ENCODE measurements around the gene CTRL. TPM values are rescaled to one million over a fixed set of nuclear protein-coding genes. Genes with fewer than 3 reads are reported as not detected.

The CTRL gene
- total RNA-seq, 2 experiments from 2014 or later: 5.5 TPM

DNA sequence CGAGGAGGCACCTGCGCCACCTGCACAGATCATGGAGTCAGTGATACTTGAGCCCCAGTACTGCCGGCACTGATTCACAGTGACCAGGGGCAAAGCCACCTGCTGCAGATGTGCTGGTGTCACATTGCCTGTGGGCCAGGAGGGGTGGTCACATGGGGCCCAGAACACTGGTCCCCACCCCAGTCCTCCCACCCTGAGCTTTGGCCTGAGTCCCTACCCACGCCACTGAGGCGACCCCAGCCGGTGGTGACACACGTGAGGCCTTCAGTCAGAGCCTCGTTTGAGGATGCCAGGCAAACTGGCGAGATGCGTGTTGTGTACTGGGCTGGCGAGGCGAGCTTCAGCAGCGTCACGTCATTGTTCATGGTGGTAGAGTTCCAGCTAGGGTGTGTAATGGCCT, 1.5 kb downstream of the CTRL start:
- Mint-ChIP-seq H3K27me3 (ENCODE audit: low read depth) (no peaks in the 10 kb centered on the region), H3K36me3 (ENCODE audit: low read depth) (peaks cover 36% of the 10 kb centered on the region), H3K4me1 (ENCODE audit: low read depth) (peaks cover 17% of the 10 kb centered on the region), H3K9me3 (ENCODE audit: insufficient read depth) (no peaks in the 10 kb centered on the region), H3K4me3 (no peak overlapping the region), H3K27ac (peak overlapping the region; percentile 55)
- DNase-seq (no peak), ATAC-seq (no peak)
- ChIA-PET POLR2A (interaction anchor here (1.7 kb wide), 1 partner anchor 9 kb away, joined by 5 read pairs; no protein-coding TSS in a partner anchor), CTCF (interaction anchor here (1.4 to 2.8 kb wide), 2 partner anchors 47 to 409 kb away, joined by 3 to 16 read pairs; partner anchors contain the start of gene NRN1L)

DNA sequence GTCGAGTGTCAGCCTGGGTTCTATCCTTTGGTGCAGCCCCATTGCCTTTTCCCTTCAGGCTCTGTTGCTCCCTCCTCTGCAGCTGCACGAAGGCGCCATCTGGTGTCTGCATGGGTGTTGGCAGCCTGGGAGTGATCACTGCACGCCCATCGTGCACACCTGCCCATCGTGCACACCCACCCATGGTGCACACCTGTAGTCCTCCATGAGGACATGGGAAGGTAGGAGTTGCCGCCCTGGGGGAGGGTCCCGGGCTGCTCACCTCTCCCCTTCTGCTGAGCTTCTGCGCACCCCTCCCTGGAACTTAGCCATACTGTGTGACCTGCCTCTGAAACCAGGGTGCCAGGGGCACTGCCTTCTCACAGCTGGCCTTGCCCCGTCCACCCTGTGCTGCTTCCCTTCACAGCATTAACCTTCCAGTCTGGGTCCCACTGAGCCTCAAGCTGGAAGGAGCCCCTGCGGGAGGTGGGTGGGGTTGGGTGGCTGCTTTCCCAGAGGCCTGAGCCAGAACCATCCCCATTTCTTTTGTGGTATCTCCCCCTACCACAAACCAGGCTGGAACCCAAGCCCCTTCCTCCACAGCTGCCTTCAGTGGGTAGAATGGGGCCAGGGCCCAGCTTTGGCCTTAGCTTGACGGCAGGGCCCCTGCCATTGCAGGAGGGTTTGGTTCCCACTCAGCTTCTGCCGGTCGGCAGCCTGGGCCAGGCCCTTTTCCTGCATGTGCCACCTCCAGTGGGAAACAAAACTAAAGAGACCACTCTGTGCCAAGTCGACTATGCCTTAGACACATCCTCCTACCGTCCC, 2.9 kb downstream of the CTRL start:
- POLR2A ChIA-PET: interaction anchor here (0.9 to 1.5 kb wide), 2 partner anchors 43 to 123 kb away, joined by 3 read pairs; no protein-coding TSS in a partner anchor
- peak; percentile 86 for ATAC-seq
- peaks cover 22% of the 10 kb centered on the region for H3K36me3 Mint-ChIP-seq (ENCODE audit: low read depth)

DNA sequence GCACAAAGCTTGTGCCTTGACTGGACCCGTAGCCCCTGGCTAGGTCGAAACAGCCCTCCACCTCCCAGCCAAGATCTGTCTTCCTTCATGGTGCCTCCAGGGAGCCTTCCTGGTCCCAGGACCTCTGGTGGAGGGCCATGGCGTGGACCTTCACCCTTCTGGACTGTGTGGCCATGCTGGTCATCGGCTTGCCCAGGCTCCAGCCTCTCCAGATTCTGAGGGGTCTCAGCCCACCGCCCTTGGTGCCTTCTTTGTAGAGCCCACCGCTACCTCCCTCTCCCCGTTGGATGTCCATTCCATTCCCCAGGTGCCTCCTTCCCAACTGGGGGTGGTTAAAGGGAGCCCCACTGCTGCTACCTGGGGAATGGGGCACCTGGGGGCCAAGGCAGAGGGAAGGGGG, 3.5 kb downstream of the CTRL start:
- no peak overlapping the region for H3K4me3 Mint-ChIP-seq
- H3K9me3 Mint-ChIP-seq (ENCODE audit: insufficient read depth): no peaks in the 10 kb centered on the region
- ATAC-seq: no peak
- POLR2A ChIA-PET: interaction anchor here (0.9 to 1.5 kb wide), 2 partner anchors 42 to 123 kb away, joined by 3 read pairs; no protein-coding TSS in a partner anchor
- no peak for DNase-seq
- peaks cover 19% of the 10 kb centered on the region for H3K36me3 Mint-ChIP-seq (ENCODE audit: low read depth)
- peak overlapping the region; percentile 49 for H3K27ac Mint-ChIP-seq
- H3K4me1 Mint-ChIP-seq (ENCODE audit: low read depth): no peaks in the 10 kb centered on the region
- H3K27me3 Mint-ChIP-seq (ENCODE audit: low read depth): no peaks in the 10 kb centered on the region
- CTCF ChIA-PET: interaction anchor here (1.0 to 2.8 kb wide), 11 partner anchors 10 to 137 kb away, joined by 3 to 16 read pairs (median 3); partner anchors contain the start of genes NRN1L and PSKH1

More for the DNA sequence above, 2.9 kb downstream of the CTRL start:
- DNase-seq: peak; percentile 87
- CTCF ChIA-PET: interaction anchor here (0.8 to 2.8 kb wide), 14 partner anchors 11 to 265 kb away, joined by 3 to 16 read pairs (median 3); partner anchors contain the start of genes NRN1L and PSKH1
- Mint-ChIP-seq H3K27me3 (ENCODE audit: low read depth) (no peaks in the 10 kb centered on the region), H3K4me3 (no peak overlapping the region), H3K27ac (no peak overlapping the region), H3K4me1 (ENCODE audit: low read depth) (peaks cover 2% of the 10 kb centered on the region), H3K9me3 (ENCODE audit: insufficient read depth) (no peaks in the 10 kb centered on the region)

DNA sequence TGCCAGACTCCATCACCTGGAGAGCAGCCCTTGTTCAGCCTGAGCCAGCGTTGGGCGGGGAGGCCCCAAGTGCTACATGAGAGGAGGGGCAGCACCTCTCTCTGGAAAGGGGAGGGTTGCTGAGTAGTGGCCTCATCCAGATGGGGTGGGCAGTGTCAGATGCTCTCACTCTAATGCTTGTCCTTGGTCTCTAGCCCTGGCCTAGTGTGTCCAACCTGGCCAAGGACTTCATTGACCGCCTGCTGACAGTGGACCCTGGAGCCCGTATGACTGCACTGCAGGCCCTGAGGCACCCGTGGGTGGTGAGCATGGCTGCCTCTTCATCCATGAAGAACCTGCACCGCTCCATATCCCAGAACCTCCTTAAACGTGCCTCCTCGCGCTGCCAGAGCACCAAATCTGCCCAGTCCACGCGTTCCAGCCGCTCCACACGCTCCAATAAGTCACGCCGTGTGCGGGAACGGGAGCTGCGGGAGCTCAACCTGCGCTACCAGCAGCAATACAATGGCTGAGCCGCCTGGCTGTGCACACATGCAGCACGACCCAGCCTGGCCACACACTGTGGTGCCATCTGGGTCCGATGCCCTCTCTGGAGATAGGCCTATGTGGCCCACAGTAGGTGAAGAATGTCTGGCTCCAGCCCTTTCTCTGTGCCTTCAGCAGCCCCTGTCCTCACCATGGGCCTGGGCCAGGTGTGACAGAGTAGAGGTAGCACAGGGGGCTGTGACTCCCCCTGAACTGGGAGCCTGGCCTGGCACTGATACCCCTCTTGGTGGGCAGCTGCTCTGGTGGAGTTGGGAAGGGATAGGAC, 4.3 kb downstream of the CTRL start:
- H3K4me1 Mint-ChIP-seq (ENCODE audit: low read depth): peaks cover under 1% of the 10 kb centered on the region
- ChIA-PET POLR2A (interaction anchor here (0.9 kb wide), 1 partner anchor 17 kb away, joined by 6 read pairs; no protein-coding TSS in a partner anchor), CTCF (interaction anchor here (1.0 to 2.8 kb wide), 8 partner anchors 12 to 138 kb away, joined by 3 to 16 read pairs (median 4); partner anchors contain the start of gene NRN1L)
- ATAC-seq (no peak), DNase-seq (no peak)
- no peaks in the 10 kb centered on the region for H3K27me3 Mint-ChIP-seq (ENCODE audit: low read depth)
- no peak overlapping the region for H3K4me3 Mint-ChIP-seq
- H3K36me3 Mint-ChIP-seq (ENCODE audit: low read depth): peaks cover 16% of the 10 kb centered on the region
- no peak overlapping the region for H3K27ac Mint-ChIP-seq
- H3K9me3 Mint-ChIP-seq (ENCODE audit: insufficient read depth): no peaks in the 10 kb centered on the region

DNA sequence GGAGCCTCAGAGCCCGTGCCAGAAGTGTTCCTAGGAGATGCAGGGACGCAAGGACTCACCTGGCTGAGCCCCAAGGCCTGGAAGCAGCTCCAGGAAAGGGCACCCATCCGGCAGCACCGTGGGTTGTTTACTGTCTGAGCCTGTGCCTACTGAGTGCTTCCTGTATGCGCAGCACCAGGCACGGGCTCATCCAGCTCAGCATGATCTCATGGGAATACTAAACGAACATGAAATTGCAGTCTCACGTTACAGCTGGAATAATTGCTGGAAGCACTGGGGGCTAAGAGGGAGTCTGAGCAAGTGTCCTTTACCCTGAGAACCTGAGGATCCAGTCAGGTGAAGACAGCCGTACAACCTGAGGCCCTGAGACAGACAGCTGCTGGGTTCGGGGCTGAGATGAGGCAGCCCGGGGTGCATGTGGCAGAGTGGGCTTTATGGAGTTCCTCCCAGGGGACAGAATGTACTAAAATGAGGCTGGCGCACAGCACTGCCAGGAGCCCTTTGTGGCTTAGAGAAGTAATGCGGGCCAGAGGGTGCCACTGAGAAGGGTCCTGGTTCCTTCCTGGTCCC, 5.4 kb downstream of the CTRL start:
- no peak overlapping the region for H3K4me3 Mint-ChIP-seq
- CTCF ChIA-PET: interaction anchor here (0.8 to 2.3 kb wide), 3 partner anchors 11 to 42 kb away, joined by 3 to 12 read pairs (median 3); partner anchors contain the start of genes NRN1L and PSMB10
- peaks cover 10% of the 10 kb centered on the region for H3K36me3 Mint-ChIP-seq (ENCODE audit: low read depth)
- POLR2A ChIA-PET: interaction anchor here (0.8 to 4.6 kb wide), 2 partner anchors 10 to 53 kb away, joined by 3 to 19 read pairs; partner anchors contain the start of gene PSMB10
- H3K27me3 Mint-ChIP-seq (ENCODE audit: low read depth): no peaks in the 10 kb centered on the region
- no peaks in the 10 kb centered on the region for H3K9me3 Mint-ChIP-seq (ENCODE audit: insufficient read depth)
- DNase-seq: no peak
- no peak overlapping the region for H3K27ac Mint-ChIP-seq
- H3K4me1 Mint-ChIP-seq (ENCODE audit: low read depth): peaks cover 8% of the 10 kb centered on the region
- no peak for ATAC-seq

DNA sequence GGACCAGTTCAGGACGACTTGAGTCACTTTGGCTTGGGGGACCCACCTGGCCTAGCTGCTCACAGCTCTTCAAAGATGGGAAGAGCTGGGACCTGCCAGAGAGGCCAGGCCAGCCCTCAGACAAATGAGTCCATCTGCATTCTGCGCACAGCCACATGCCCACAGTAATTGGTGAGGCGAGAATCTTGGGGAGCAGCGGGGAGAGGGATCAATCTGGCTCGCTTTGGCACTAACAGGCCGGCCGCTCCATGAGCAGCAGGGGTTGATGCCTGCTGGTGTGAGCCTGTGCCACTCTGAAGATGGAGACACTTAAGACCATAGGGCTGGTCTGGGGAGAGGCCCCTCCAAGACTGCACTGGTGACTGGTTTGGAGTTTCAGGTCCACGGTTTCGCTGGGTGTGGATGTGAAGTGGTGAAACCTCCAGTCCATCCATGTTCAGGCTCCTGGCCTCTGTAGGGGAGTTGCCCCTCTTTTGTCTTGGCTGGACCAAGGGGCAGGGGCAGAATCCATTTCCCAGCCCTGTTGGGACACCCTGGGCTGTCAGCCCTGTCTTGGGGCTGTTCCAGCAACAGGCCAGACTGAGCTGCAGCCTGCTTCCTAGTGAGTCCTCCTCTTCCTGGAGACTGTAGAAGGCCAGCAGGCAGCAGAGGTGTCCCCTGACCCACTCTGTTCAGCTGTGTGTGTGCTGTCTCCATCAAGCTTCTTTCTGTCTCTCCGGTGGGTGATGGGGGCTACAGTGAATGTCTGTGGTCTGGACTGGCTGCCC, 7.3 kb downstream of the CTRL start:
- ChIA-PET POLR2A (interaction anchor here (4.6 kb wide), 1 partner anchor 12 kb away, joined by 19 read pairs; the partner anchor contains the start of gene PSMB10), CTCF (interaction anchor here (1.0 to 2.3 kb wide), 4 partner anchors 14 to 116 kb away, joined by 4 to 12 read pairs (median 4); partner anchors contain the start of gene NRN1L)
- Mint-ChIP-seq H3K9me3 (ENCODE audit: insufficient read depth) (no peaks in the 10 kb centered on the region), H3K36me3 (ENCODE audit: low read depth) (peaks cover 2% of the 10 kb centered on the region), H3K27ac (no peak overlapping the region), H3K4me3 (no peak overlapping the region), H3K27me3 (ENCODE audit: low read depth) (no peaks in the 10 kb centered on the region), H3K4me1 (ENCODE audit: low read depth) (peaks cover 8% of the 10 kb centered on the region)
- ATAC-seq (no peak), DNase-seq (no peak)

DNA sequence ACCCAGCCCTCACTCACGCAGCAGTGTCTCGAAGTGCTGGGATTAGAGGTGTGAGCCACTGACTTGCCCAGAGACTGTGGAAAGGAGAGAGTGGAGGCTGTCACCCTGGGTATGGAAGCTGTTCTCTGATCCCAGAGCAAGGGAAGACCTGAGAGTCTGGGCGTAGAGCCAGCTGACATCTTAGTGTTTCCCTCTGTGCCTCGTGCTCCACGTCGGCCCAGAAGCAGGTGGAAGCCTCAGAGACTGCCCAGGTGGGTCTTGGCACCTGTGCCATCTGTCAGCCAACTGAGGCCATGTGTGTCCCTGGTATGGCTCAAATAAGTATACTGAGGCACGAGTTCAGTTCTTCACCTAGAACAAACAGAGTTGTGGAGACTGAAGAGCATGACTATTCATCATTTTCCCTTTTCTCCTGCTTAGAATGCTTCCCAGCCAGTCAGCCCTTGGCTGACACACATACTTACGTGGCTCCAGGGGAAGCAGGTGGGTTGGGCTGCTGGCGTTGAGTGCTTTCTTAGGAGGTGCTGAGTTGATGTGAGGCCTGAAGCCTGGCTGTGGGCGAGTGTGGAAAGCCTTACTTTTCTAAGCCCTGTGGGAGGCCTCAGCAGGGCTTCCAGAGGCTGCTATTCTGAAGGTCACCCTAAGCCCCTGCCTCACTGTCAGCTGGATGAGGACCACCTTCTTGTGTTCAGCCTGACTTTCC, 8.1 kb downstream of the CTRL start:
- H3K4me3 Mint-ChIP-seq: no peak overlapping the region
- ATAC-seq (no peak), DNase-seq (no peak)
- no peaks in the 10 kb centered on the region for H3K9me3 Mint-ChIP-seq (ENCODE audit: insufficient read depth)
- ChIA-PET POLR2A (interaction anchor here (0.6 to 4.6 kb wide), 2 partner anchors 13 to 105 kb away, joined by 3 to 19 read pairs; partner anchors contain the start of gene PSMB10), CTCF (interaction anchor here (1.2 to 2.6 kb wide), 2 partner anchors 108 to 402 kb away, joined by 5 to 13 read pairs; no protein-coding TSS in a partner anchor)
- peaks cover 2% of the 10 kb centered on the region for H3K36me3 Mint-ChIP-seq (ENCODE audit: low read depth)
- H3K27me3 Mint-ChIP-seq (ENCODE audit: low read depth): no peaks in the 10 kb centered on the region
- H3K27ac Mint-ChIP-seq: no peak overlapping the region
- peaks cover 8% of the 10 kb centered on the region for H3K4me1 Mint-ChIP-seq (ENCODE audit: low read depth)

DNA sequence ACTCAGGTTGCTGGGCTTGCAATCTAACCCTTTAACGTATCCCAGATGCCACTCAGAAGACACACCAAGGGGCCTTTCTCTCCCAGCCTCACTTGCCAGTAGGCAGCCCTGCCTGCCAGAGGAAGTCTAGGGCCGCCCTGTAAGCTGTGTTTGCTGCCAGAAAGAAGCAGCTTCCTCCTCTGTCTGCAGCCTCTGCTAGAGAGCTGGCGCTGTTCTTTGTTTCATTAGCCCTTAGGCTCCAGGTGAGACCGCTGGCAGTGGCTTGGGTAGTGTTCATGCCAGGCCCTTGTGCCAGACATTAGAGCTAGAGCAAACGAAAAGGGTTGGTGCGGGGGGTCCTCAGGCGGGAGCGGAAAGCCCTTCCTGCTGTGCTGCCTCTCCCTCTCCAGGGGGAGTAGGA, 8.9 kb downstream of the CTRL start:
- ChIA-PET POLR2A (interaction anchor here (0.6 to 4.6 kb wide), 3 partner anchors 8 to 104 kb away, joined by 3 to 19 read pairs (median 3); partner anchors contain the start of genes CTRL and PSMB10), CTCF (interaction anchor here (1.0 to 2.6 kb wide), 4 partner anchors 19 to 401 kb away, joined by 3 to 13 read pairs (median 4); no protein-coding TSS in a partner anchor)
- DNase-seq (no peak), ATAC-seq (no peak)
- no peak overlapping the region for H3K4me3 Mint-ChIP-seq
- H3K27me3 Mint-ChIP-seq (ENCODE audit: low read depth): no peaks in the 10 kb centered on the region
- no peaks in the 10 kb centered on the region for H3K36me3 Mint-ChIP-seq (ENCODE audit: low read depth)
- no peaks in the 10 kb centered on the region for H3K9me3 Mint-ChIP-seq (ENCODE audit: insufficient read depth)
- H3K27ac Mint-ChIP-seq: no peak overlapping the region
- H3K4me1 Mint-ChIP-seq (ENCODE audit: low read depth): peaks cover 14% of the 10 kb centered on the region

DNA sequence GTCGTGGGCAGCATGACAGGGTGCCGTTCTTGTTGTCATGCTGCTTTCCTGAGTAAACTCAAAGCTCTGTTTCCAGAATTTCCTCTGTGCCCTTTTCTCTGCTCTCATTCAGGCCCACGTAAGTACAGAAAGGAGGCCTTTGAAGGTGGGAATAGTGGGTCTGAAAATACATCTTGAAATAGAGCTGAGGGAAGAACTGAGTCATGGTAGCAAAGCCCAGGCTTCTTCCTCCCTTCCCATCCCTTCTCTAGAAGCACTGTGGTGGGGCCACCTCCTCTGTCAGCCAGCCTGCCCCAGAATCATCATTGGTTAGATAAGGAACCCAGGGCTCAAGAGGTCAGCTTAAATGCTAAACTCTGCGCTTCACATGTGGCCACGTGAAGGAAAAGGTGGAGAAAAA, 9.4 kb downstream of the CTRL start:
- no peaks in the 10 kb centered on the region for H3K36me3 Mint-ChIP-seq (ENCODE audit: low read depth)
- POLR2A ChIA-PET: interaction anchor here (1.2 to 4.6 kb wide), 2 partner anchors 9 to 14 kb away, joined by 3 to 19 read pairs; partner anchors contain the start of genes CTRL and PSMB10
- DNase-seq (no peak), ATAC-seq (no peak)
- CTCF ChIA-PET: interaction anchor here (1.0 to 2.6 kb wide), 5 partner anchors 12 to 401 kb away, joined by 3 to 13 read pairs (median 4); no protein-coding TSS in a partner anchor
- H3K27ac Mint-ChIP-seq: peak overlapping the region; percentile 44
- no peak overlapping the region for H3K4me3 Mint-ChIP-seq
- H3K4me1 Mint-ChIP-seq (ENCODE audit: low read depth): peaks cover 19% of the 10 kb centered on the region
- H3K27me3 Mint-ChIP-seq (ENCODE audit: low read depth): no peaks in the 10 kb centered on the region
- H3K9me3 Mint-ChIP-seq (ENCODE audit: insufficient read depth): no peaks in the 10 kb centered on the region
